GM12878 (cell line): ENCODE data around the gene BRICD5. TPM values are rescaled to one million over a fixed set of nuclear protein-coding genes. Genes with fewer than 3 reads are reported as not detected.
"Not testable (repeated sequence)": the region's sequence is repeated elsewhere in the genome, so short reads cannot be mapped to it uniquely, and the experiment has no call there.

Experiments
- ATAC-seq: fragments of 200-7000 bp; cut with Tn5 transposase; 3 replicates; pipeline ENCODE4 v1.9.1; 2020; ENCODE audit warnings: mild to moderate bottlenecking, moderate library complexity
- BruUV-seq: library from RNA; stranded (reverse); fragments of 400-500 nt; replicated peaks from 2 replicates; lab custom pipeline; 2021; lab: Mats Ljungman, UMichigan
- CTCF ChIA-PET: fragments of 300-600 bp; sonication (Branson Sonifier 250); formaldehyde crosslinking; extraction: SDS; loops from one replicate; lab custom pipeline; 2021; ENCODE audit warnings: inconsistent platforms; lab: Yijun Ruan, JAX
- POLR2A ChIA-PET: fragments of 350-600 bp; formaldehyde crosslinking; extraction: SDS; loops from one replicate; lab custom pipeline; 2021; ENCODE audit warnings: inconsistent platforms; lab: Charles Lee
- RAD21 ChIA-PET: fragments of 300-600 bp; sonication (Branson Sonifier 250); formaldehyde crosslinking; loops from one replicate; lab custom pipeline; 2023; ENCODE audit warnings: antibody characterized with exemption; ENCODE audit not compliant: unreplicated experiment; lab: Charles Lee
- SMC1A ChIA-PET: fragments of 300-600 bp; sonication (Branson Sonifier 250); formaldehyde crosslinking; loops from one replicate; lab custom pipeline; 2023; ENCODE audit not compliant: unreplicated experiment, uncharacterized antibody; lab: Charles Lee
- DNase-seq: peaks from one replicate; pipeline ENCODE4 v3.0.0-alpha.2; 2011; ENCODE audit warnings: low read depth, low spot score
- FAIRE-seq: peaks from 3 replicates; lab custom pipeline; 2011; peaks lifted over from hg19 to GRCh38; lab: Jason Lieb, UNC
- H2AFZ ChIP-seq: 2 replicates; pipeline ENCODE4 v1.6.0; 2011; ENCODE audit warnings: low read depth, low read length, control low read depth; ENCODE audit not compliant: control insufficient read depth
- H3K27ac ChIP-seq: 2 replicates; pipeline ENCODE4 v1.5.1; 2011; ENCODE audit warnings: control low read depth; ENCODE audit not compliant: control insufficient read depth, insufficient read depth
- H3K27me3 ChIP-seq, 2 experiments: replicated peaks in 1 of 2; 2 replicates each; pipeline versions ENCODE4 v1.6.0 to v1.6.1; 2011; ENCODE audit warnings: low read length in 1 of 2; ENCODE audit not compliant: control insufficient read depth in 2 of 2, insufficient read depth in 2 of 2
- H3K36me3 ChIP-seq, 2 experiments: 2 replicates each; pipeline ENCODE4 v1.5.1; 2011; ENCODE audit warnings: low read length in 1 of 2; ENCODE audit not compliant: control insufficient read depth in 2 of 2, insufficient read depth in 2 of 2
- H3K4me1 ChIP-seq: 2 replicates; pipeline ENCODE4 v1.6.1; 2011; ENCODE audit warnings: mild to moderate bottlenecking, low read length, moderate library complexity, mixed read lengths; ENCODE audit not compliant: control insufficient read depth, insufficient read depth
- H3K4me2 ChIP-seq: 2 replicates; pipeline ENCODE4 v1.6.0; 2011; ENCODE audit warnings: control low read depth; ENCODE audit not compliant: control insufficient read depth, insufficient read depth
- H3K4me3 ChIP-seq: fragments of 200-600 bp; sonication (generic); 2 replicates; pipeline ENCODE4 v1.5.1; 2016
- H3K79me2 ChIP-seq: 2 replicates; pipeline ENCODE4 v1.6.0; 2011; ENCODE audit warnings: low read length; ENCODE audit not compliant: control insufficient read depth, insufficient read depth
- H3K9ac ChIP-seq: 2 replicates; pipeline ENCODE4 v1.8.0; 2011; ENCODE audit warnings: low read length, control low read depth, mixed read lengths; ENCODE audit not compliant: control insufficient read depth, insufficient read depth
- H3K9me3 ChIP-seq: replicated peaks from 3 replicates; pipeline ENCODE4 v1.5.1; 2011; ENCODE audit warnings: mild to moderate bottlenecking, low read length; ENCODE audit not compliant: control insufficient read depth, insufficient read depth
- H4K20me1 ChIP-seq: 2 replicates; pipeline ENCODE4 v1.6.0; 2011; ENCODE audit not compliant: control insufficient read depth, insufficient read depth
- TARDBP ChIP-seq: IDR thresholded peaks from 2 replicates; pipeline ENCODE4 v1.6.1; 2016; ENCODE audit warnings: borderline replicate concordance
- WGBS: methylation state at CpG from one replicate; pipeline ENCODE4 v1.1.6; 2016; ENCODE audit warnings: low lambda C conversion rate; ENCODE audit not compliant: insufficient replicate concordance, insufficient coverage; ENCODE audit errors: missing lambda C conversion rate; 5-methylcytosine and 5-hydroxymethylcytosine counted together
- in situ Hi-C: fragments of 300-500 bp; cut with MboI; formaldehyde crosslinking; loops from 9 replicates; pipeline ENCODE4 v1.14.3; 2018; ENCODE audit warnings: mixed read lengths
- intact Hi-C: fragments of 100-400 bp; cut with micrococcal nuclease; formaldehyde crosslinking; loops from one replicate; pipeline ENCODE4 v1.14.2; 2022; ENCODE audit not compliant: unreplicated experiment
- polyA plus RNA-seq, 11 experiments: library from polyadenylated mRNA; depleted of rRNA in 4 of 11; unstranded in 6 of 11; stranded (reverse) in 5 of 11; fragments of >200 nt; fragmentation: Nextera tagmentation in 4 of 11; fragmentation: Illumina TruSeq in 1 of 11; extraction: Ambion mirVana in 4 of 11; extraction: Trizol in 1 of 11; gene quantifications; 1 replicate in 1 of 11; 2 replicates in 10 of 11; pipeline versions ENCODE4 v1.2.1 to v1.2.3, GENCODE V29; 2011 to 2016; ENCODE audit warnings: inconsistent platforms in 2 of 11, missing spikeins in 2 of 11, low read depth in 1 of 11
- total RNA-seq, 4 experiments: library from RNA; depleted of rRNA in 3 of 4; stranded (reverse); fragments of >200 nt in 3 of 4; fragmentation: Illumina TruSeq in 1 of 4; extraction: Trizol in 1 of 4; gene quantifications; 2 replicates each; pipeline versions ENCODE4 v1.2.1 to v1.2.3, GENCODE V29; 2013 to 2021

BRICD5 gene
- total and polyA plus RNA-seq, 10 of the 15 experiments (the other 5 are each of a cell fraction or from before 2014, with no cell fraction given), result 0.58 to 11.6 (median 1.5) TPM; not detected in 1

- FAIRE-seq (no peak), ATAC-seq (no peak), DNase-seq (no peak)
- Histone ChIP-seq H2AFZ (no peak overlapping the region), H3K79me2 (peaks cover 26% of the 10 kb centered on the region), H4K20me1 (peaks cover 11% of the 10 kb centered on the region), H3K9me3 (no peaks in the 10 kb centered on the region), H3K36me3 (peaks cover 39 to 59% of the 10 kb centered on the region in 2 experiments), H3K9ac (no peak overlapping the region), H3K4me3 (no peak overlapping the region), H3K4me2 (no peak overlapping the region), H3K4me1 (no peaks in the 10 kb centered on the region), H3K27me3 (no peaks in the 10 kb centered on the region), H3K27ac (no peak overlapping the region)
- 98% methylated on average over 8 of the region's 8 CpGs for WGBS
- ChIA-PET POLR2A (no interaction called here), CTCF (no interaction called here), SMC1A (no interaction called here), RAD21 (no interaction called here)
- no peak for TF ChIP-seq TARDBP
- in situ Hi-C loops, result no loop called here
- intact Hi-C loops, result loop anchor here (5.0 to 10.0 kb wide), 2 partner anchors 103 to 245 kb away; partner anchors contain the start of gene TRAF7
- no TSS peak for BruUV-seq
These were observed 49.6 kb upstream of the BRICD5 start for GRCh38 chr16:2260250-2260649.

DNA sequence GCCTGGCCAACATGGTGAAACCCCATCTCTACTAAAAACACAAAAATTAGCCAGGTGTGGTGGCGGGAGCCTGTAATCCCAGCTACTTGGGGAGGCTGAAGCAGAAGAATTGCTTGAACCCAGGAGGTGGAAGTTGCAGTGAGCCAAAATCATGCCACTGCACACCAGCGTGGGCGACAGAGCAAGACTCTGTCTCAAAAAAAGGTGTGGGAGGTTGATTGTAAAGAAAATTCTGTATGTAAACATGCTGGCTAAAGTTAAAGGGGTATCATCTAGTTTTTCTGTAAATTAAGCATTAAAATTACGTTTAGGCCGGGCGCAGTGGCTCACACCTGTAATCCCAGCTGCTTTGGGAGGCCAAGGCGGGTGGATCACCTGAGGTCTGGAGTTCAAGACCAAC, 47.9 kb upstream of the BRICD5 start:
- H3K4me3 ChIP-seq, H2AFZ ChIP-seq, intact Hi-C loops, H3K27ac ChIP-seq, ATAC-seq, DNase-seq, H3K79me2 ChIP-seq, H3K27me3 ChIP-seq, H3K4me2 ChIP-seq, RAD21 ChIA-PET, H3K9ac ChIP-seq, H3K9me3 ChIP-seq, FAIRE-seq, H4K20me1 ChIP-seq, in situ Hi-C loops, H3K4me1 ChIP-seq, BruUV-seq: not testable (repeated sequence)
- ChIA-PET POLR2A (interaction anchor here (0.6 kb wide), 1 partner anchor 37 kb away, joined by 4 read pairs; no protein-coding TSS in a partner anchor), SMC1A (interaction anchor here (1.2 kb wide), 1 partner anchor 21 kb away, joined by 3 read pairs; no protein-coding TSS in a partner anchor), CTCF (interaction anchor here (0.7 to 1.7 kb wide), 2 partner anchors 64 to 833 kb away, joined by 3 to 5 read pairs; no protein-coding TSS in a partner anchor)
- WGBS, result 95% methylated on average over 7 of the region's 7 CpGs
- H3K36me3 ChIP-seq, result peaks cover 39 to 54% of the 10 kb centered on the region in 2 experiments
